Heart right ventricle (tissue), 16 donors: ENCODE measurements around the gene KIF26B. TPM values are rescaled to one million over a fixed set of nuclear protein-coding genes. Genes with fewer than 3 reads are reported as not detected.

Experiments used
- ATAC-seq, 8 donors: fragments of 200-7000 bp; cut with Tn5 transposase; one replicate each; pipeline ENCODE4 v1.9.1; 2020; ENCODE audit warnings: mild to moderate bottlenecking in 8 of 8, moderate library complexity in 8 of 8, moderate number of reproducible peaks in 1 of 8
- DNase-seq, 2 donors: peaks; one replicate each; pipeline ENCODE4 v3.0.0-alpha.2; 2020
- H3K27ac ChIP-seq, 10 donors: fragments of 200-600 bp; sonication (generic) in 2 of 10; one replicate each; pipeline versions ENCODE4 v1.5.0 to v1.8.0; 2020 to 2022; ENCODE audit warnings: mild to moderate bottlenecking in 3 of 10
- H3K27me3 ChIP-seq, 7 donors: fragments of 200-600 bp; one replicate each; pipeline ENCODE4 v1.8.0; 2021 to 2022; ENCODE audit warnings: mild to moderate bottlenecking in 2 of 7
- H3K36me3 ChIP-seq, 9 donors: fragments of 200-600 bp; sonication (generic) in 1 of 9; one replicate each; pipeline versions ENCODE4 v1.5.0 to v1.8.0; 2020 to 2022; ENCODE audit warnings: mild to moderate bottlenecking in 2 of 9
- H3K4me1 ChIP-seq, 9 donors: fragments of 200-600 bp; sonication (generic) in 1 of 9; one replicate each; pipeline versions ENCODE4 v1.5.0 to v1.8.0; 2020 to 2022; ENCODE audit warnings: mild to moderate bottlenecking in 4 of 9
- H3K4me3 ChIP-seq, 10 donors: fragments of 200-600 bp; sonication (generic) in 2 of 10; one replicate each; pipeline versions ENCODE4 v1.5.0 to v1.8.0; 2020 to 2022; ENCODE audit warnings: mild to moderate bottlenecking in 7 of 10, moderate library complexity in 2 of 10
- H3K9me3 ChIP-seq, 11 donors: fragments of 200-600 bp in 10 of 11; sonication (generic) in 2 of 11; one replicate each; pipeline versions ENCODE4 v1.5.0 to v1.8.0; 2013 to 2022; ENCODE audit warnings: mild to moderate bottlenecking in 2 of 11, control low read depth in 1 of 11, moderate library complexity in 1 of 11
- CTCF ChIP-seq, 9 donors: fragments of 200-600 bp; sonication (generic) in 2 of 9; IDR thresholded peaks; one replicate each; pipeline versions ENCODE4 v1.5.0 to v1.8.0; 2021 to 2022; ENCODE audit warnings: antibody characterized with exemption in 9 of 9, mild to moderate bottlenecking in 5 of 9, moderate library complexity in 1 of 9
- WGBS, 2 donors: extraction: QIAGEN DNeasy Blood & Tissue Kit; methylation state at CpG; one replicate each; pipeline ENCODE4 v1.1.7; 2013; ENCODE audit warnings: inconsistent platforms in 1 of 2; 5-methylcytosine and 5-hydroxymethylcytosine counted together
- intact Hi-C, 10 donors: fragments of 100-400 bp; cut with DNase I; formaldehyde crosslinking; loops; one replicate each; pipeline versions ENCODE4 v1.11.1 to v1.14.2; 2022
- polyA plus RNA-seq, 2 donors: library from polyadenylated mRNA; stranded (reverse); fragments of 200-250 nt; gene quantifications; one replicate each; pipeline ENCODE4 v1.2.3, GENCODE V29; 2013
- total RNA-seq, 10 donors: library from RNA; stranded (reverse); fragmentation: NEBNext Ultra II Directional in 3 of 10; extraction: Animal tissue kit (Norgen Biotek cat#: 25700) in 3 of 10; gene quantifications; one replicate each; pipeline versions ENCODE4 v1.2.1 to v1.2.4, GENCODE V29; 2021 to 2023
- donor health status: Arrhythmogenic right ventricular cardiomyopathy.
- donor health status: ischemic (EF 13 %, LVEDD 7.1; RV severe dilation, severe dysfunction).
- donor health status: healthy with polysubstance abuse.
- donor health status: DM: no; HTN: yes; CAD: no.
- donor health status: DM: no; HTN: no; CAD: no.
- donor health status: ischemic (EF 25% LVEDD 6.9; RV normal size, moderate dysfunction).
- donor health status: ischemic (EF 25% LVEDD 5.7; RV mildly dilated, moderate dysfunction).
- donor health status: healthy.
- donor health status: DM: yes; HTN: yes; CAD: no.
- donor health status: Ischemic cardiomyopathy.
- donor health status: ischemic (EF 35%, LVEDD 5.7; RV mildly dilated, moderate dysfunction).
- donor health status: nonischemic (EF 11% LVEDD 7.7; RV severe dilation, severe dysfunction).
- donor health status: DM: yes; HTN: yes; CAD: no.
- donor health status: PGD.
- donor health status: ischemic (EF 29% LVEDD 5.4; RV normal size, mild dysfunction).
- donor health status: nonischemic (EF 23%, LVEDD 6.1; RV moderate dilation, normal function).

KIF26B gene
- total and polyA plus RNA-seq, 12 donors = 0.66 to 8.8 (median 2.8) TPM

- ATAC-seq (no peak), DNase-seq (no peak)
- WGBS, 2 donors = 92 to 97% methylated on average over 1 of the region's 1 CpG
- Histone ChIP-seq H3K9me3 (peaks cover 0 to 5% (median 0%) of the 10 kb centered on the region in 11 donors), H3K4me3 (no peak overlapping the region), H3K27ac (no peak overlapping the region), H3K36me3 (no peaks in the 10 kb centered on the region), H3K27me3 (peaks cover 0 to 48% (median 7%) of the 10 kb centered on the region in 7 donors), H3K4me1 (peaks cover 3 to 37% (median 26%) of the 10 kb centered on the region in 9 donors)
- intact Hi-C loops = no loop called here
- TF ChIP-seq CTCF (IDR thresholded peaks at IDR 0.05) = no peak
Measured at GRCh38 chr1:245306020-245306419, 151.2 kb downstream of the KIF26B start.

GRCh38 chr1:245306628-245307410 lies 152.0 kb downstream of the KIF26B start:
- intact Hi-C loops = no loop called here
- H3K27ac ChIP-seq = peak overlapping the region in 1 of 10 donors; percentile 38
- no peak for TF ChIP-seq CTCF (IDR thresholded peaks at IDR 0.05)
- 16 to 18% methylated on average over 12 of the region's 12 CpGs for WGBS, 2 donors
- peaks cover 3 to 30% (median 18%) of the 10 kb centered on the region in 9 donors for H3K4me1 ChIP-seq
- DNase-seq (peak in 1 of 2 donors; percentile 20), ATAC-seq (peak; percentile 41 to 84 (median 79))
- H3K4me3 ChIP-seq = peak overlapping the region in 1 of 10 donors; percentile 5
- peaks cover 0 to 5% (median 0%) of the 10 kb centered on the region in 11 donors for H3K9me3 ChIP-seq
- H3K36me3 ChIP-seq = no peaks in the 10 kb centered on the region
- H3K27me3 ChIP-seq = peaks cover 0 to 46% (median 10%) of the 10 kb centered on the region in 7 donors

- Histone ChIP-seq H3K4me3 (peak overlapping the region in 3 of 10 donors; percentile 6 to 19 (median 9)), H3K4me1 (peaks cover 3 to 29% (median 17%) of the 10 kb centered on the region in 9 donors), H3K9me3 (peaks cover 0 to 4% (median 0%) of the 10 kb centered on the region in 11 donors), H3K27ac (no peak overlapping the region), H3K36me3 (no peaks in the 10 kb centered on the region), H3K27me3 (peaks cover 0 to 49% (median 10%) of the 10 kb centered on the region in 7 donors)
- ATAC-seq = peak; percentile 19 to 59 (median 38)
- TF ChIP-seq CTCF (IDR thresholded peaks at IDR 0.05) = no peak
- intact Hi-C loops = no loop called here
- 32 to 42% methylated on average over 22 of the region's 22 CpGs for WGBS, 2 donors
- no peak for DNase-seq
Measured at GRCh38 chr1:245310571-245311531, 156.1 kb downstream of the KIF26B start.
